Kidney epithelial cell (primary cell): ENCODE measurements around the gene OR2G6. TPM values are rescaled to one million over a fixed set of nuclear protein-coding genes. Genes with fewer than 3 reads are reported as not detected.
"Not testable (repeated sequence)": the region's sequence is repeated elsewhere in the genome, so short reads cannot be mapped to it uniquely, and the experiment has no call there.

Source experiments
- DNase-seq: peaks from one replicate; pipeline ENCODE4 v3.0.0-alpha.2; 2010; ENCODE audit warnings: low read depth
- H3K27me3 ChIP-seq: 2 replicates; pipeline ENCODE4 v1.6.0; 2011; ENCODE audit warnings: low read length; ENCODE audit not compliant: control insufficient read depth, insufficient read depth
- H3K36me3 ChIP-seq: 2 replicates; pipeline ENCODE4 v1.5.1; 2011; ENCODE audit warnings: low read length; ENCODE audit not compliant: control insufficient read depth, insufficient read depth
- H3K4me3 ChIP-seq: 2 replicates; pipeline ENCODE4 v1.5.1; 2011; ENCODE audit warnings: low read depth, mild to moderate bottlenecking, control low read depth, low read length
- total RNA-seq: library from RNA; depleted of rRNA; stranded (reverse); fragments of >200 nt; gene quantifications from 2 replicates; pipeline ENCODE4 v1.2.3, GENCODE V29; 2015
- TF ChIP-seq, protein P1 (sequence below): IDR thresholded peaks from 2 replicates; pipeline ENCODE4 v1.5.1; 2011; ENCODE audit warnings: mild to moderate bottlenecking, moderate library complexity, low read length, control low read depth, inconsistent platforms; ENCODE audit not compliant: insufficient read depth, poor library complexity, severe bottlenecking

OR2G6 gene
- total RNA-seq, 1 donor from 2014 or later = not detected

DNA sequence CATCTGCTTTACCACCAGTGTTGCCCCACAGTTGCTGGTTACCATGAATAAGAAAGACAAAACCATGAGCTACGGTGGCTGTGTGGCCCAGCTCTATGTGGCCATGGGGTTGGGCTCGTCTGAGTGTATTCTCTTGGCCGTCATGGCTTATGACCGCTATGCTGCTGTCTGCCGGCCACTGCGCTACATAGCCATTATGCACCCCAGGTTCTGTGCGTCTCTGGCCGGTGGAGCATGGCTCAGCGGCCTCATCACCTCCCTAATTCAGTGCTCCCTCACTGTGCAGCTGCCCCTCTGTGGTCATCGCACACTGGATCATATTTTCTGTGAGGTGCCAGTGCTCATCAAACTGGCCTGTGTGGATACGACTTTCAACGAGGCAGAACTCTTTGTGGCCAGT lies 14.0 kb downstream of the OR2G6 start:
- H3K36me3 ChIP-seq = no peaks in the 10 kb centered on the region
- TF ChIP-seq, protein P1, sequence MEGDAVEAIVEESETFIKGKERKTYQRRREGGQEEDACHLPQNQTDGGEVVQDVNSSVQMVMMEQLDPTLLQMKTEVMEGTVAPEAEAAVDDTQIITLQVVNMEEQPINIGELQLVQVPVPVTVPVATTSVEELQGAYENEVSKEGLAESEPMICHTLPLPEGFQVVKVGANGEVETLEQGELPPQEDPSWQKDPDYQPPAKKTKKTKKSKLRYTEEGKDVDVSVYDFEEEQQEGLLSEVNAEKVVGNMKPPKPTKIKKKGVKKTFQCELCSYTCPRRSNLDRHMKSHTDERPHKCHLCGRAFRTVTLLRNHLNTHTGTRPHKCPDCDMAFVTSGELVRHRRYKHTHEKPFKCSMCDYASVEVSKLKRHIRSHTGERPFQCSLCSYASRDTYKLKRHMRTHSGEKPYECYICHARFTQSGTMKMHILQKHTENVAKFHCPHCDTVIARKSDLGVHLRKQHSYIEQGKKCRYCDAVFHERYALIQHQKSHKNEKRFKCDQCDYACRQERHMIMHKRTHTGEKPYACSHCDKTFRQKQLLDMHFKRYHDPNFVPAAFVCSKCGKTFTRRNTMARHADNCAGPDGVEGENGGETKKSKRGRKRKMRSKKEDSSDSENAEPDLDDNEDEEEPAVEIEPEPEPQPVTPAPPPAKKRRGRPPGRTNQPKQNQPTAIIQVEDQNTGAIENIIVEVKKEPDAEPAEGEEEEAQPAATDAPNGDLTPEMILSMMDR = no peak
- H3K27me3 ChIP-seq = no peaks in the 10 kb centered on the region
- H3K4me3 ChIP-seq = no peak overlapping the region
- no peak for DNase-seq

DNA sequence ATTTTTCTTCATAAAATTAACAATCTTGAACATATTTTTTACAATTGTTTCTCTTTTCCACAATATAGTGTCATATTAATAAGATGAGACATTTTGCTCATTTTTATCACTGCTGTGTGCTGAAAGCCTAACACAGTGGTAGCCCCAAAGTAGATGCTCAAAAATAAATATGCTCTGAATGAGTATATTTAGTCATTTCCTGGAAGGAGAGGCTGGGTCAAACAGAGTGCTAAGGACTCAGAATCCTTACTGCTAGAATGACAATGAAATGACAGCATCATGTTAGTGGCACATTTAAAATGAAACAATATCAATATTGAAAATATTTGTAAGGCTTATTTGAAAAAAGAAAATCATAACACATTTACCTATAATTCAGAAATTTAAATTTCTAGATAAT lies 29.6 kb downstream of the OR2G6 start:
- not testable (repeated sequence) for H3K4me3 ChIP-seq, H3K27me3 ChIP-seq, H3K36me3 ChIP-seq, DNase-seq

DNA sequence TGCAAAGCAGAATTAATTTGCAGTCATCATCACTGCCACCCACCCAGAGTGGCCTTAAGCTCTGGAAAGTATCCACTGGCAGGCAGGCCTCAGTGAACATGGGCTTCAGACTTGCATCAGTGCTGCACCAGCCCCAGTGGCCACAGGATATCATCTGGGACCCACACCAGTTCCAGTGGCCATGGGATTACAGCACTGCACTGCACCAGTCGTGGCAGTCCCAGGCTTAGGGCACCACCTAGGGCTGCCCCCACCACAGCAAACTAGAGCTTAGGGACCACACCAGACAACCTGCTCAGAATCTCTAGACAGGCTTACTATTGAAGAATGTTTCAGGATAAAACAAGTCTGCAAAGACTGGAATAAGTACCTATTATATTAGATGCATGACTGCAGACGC lies 39.5 kb downstream of the OR2G6 start:
- H3K27me3 ChIP-seq, H3K36me3 ChIP-seq, DNase-seq, H3K4me3 ChIP-seq: not testable (repeated sequence)

DNA sequence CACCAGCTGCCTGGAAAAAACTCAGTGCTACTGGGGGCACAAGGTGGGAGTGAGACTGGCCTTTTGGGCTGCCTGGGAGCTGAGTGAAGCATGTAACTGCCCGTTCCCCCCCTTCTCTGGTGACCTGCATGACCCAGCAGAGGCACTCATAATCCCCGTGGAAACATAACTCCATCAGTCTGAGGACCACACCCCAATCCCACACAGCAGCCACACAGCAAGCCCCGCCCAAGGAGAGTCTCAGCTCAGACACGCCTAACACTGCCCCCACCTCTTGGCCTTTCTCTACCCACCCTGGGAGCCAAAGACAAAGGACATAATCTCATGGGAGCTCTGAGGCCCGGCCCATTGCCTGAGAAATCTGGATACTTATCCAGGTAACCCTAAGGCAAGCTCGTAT lies 43.2 kb downstream of the OR2G6 start:
- not testable (repeated sequence) for H3K4me3 ChIP-seq, H3K36me3 ChIP-seq, H3K27me3 ChIP-seq, DNase-seq

DNA sequence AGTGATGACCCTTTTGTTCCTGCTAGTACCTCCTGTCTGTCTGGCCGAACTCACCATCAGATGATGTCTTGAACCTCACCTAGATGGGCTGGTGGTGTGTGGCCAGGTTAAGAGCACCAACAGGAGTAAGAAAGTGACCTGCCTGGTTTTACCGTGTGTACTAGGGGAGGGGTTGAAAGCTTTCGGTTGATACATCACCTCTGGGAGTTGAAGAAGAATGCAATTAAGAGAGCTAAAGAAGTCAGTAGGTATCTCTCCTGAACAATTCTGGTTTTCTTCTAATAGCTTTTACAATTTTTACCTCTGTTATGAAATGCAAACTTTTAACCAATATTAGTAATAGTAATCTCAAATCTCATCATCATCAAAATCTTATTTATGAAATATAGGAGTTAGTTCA lies 54.8 kb downstream of the OR2G6 start, which contains the start of gene OR2T29:
Gene OR2T29, minus strand, starts transcription at position 101 of the 400 bp plus-strand sequence. CDS start 3,281 bp downstream, outside the sequence.
- H3K36me3 ChIP-seq, H3K4me3 ChIP-seq, DNase-seq, H3K27me3 ChIP-seq: not testable (repeated sequence)

DNA sequence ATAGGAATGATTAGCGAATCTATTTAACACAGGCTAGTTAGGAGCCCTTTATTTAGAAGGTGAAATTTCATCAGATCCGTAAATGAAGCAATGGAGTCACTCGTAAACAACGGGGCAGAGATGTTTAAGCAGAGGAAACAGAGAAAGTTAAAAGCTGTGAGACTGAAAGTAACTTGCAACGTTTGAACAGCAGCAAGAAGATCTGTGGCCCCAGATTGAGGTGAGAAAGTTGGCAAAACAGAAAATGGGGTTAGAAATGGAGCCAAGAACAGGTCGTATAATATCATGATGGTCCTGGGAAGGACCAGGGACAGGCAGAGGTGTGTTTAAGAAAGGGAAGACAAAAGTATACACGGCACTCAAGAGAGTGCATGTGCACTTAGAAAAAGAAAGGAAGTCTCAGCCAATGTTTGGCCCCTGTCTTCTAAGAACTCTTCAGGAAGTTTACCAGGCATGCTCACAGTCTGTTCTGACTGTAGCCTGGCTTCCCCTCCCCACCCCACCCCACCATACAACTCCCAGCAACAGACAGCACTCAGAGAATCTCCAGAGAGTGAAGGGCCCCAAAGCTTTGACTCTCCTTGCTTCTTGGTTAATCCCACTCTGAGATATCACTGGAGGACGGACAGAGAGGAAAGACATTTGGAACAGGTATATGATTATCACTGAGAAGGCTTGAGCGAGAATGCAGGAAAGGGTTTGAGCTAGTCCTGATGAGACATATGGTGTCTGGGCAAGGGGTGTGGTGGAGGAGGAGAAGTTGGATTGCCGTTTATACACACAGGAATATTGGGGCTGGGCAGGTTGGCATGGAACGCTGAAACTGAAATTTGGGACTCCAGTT lies 57.9 kb downstream of the OR2G6 start:
- H3K27me3 ChIP-seq, H3K4me3 ChIP-seq, DNase-seq, H3K36me3 ChIP-seq: not testable (repeated sequence)

DNA sequence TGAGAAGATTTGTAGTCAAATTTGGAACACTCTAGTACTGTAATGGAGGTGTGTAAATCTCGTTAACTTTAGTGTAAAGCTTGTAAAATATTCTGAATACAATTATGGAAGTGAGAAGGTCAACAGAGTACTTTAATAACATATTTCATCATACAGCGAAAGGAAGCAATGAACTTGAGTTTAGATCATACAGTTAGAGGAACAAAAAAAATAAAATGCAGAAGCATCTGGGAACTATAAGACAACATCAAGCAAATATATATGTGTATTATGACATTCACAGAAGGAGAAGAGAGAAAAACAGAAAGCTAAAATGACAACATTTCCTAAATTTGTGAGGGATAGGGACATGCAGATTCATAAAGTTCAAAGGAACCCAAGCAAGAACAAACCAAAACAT lies 61.2 kb downstream of the OR2G6 start:
- H3K36me3 ChIP-seq, H3K27me3 ChIP-seq, H3K4me3 ChIP-seq, DNase-seq: not testable (repeated sequence)

DNA sequence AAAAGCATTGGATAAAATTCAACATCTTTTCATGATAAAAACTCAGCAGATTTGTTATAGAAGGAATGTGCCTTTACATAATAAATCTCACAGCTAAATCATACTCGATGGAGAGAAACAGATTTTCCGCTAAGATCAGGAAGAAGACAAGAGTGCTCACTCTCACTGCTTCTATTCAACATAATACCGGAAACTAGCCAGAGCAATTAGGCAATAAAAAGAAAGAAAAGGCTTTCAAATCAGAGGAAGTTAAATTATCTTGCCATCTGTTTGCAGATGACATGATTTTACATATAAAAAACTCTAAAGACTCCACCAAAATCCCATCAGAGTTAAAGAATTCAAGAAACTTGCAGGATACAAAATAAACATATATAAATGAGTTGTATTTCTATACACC lies 62.9 kb downstream of the OR2G6 start:
- not testable (repeated sequence) for H3K36me3 ChIP-seq, H3K27me3 ChIP-seq, H3K4me3 ChIP-seq, DNase-seq

DNA sequence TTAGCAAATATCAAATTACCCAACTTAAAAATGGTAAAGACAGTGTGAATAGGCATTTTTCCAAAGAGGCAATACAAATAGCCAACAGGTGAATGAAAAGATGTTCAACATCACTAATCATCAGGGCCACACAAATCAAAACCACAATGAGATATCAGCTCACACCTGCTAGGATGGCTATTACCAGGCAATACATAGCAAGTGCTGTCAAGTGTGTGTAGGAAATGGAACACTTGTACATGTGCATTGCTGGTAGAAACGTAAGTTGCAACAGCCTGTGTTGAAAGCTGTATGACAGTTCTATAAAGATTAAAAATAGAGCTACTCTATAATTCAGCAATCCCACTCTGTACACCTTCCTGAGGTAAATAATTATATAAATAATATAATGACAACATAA lies 64.2 kb downstream of the OR2G6 start:
- H3K36me3 ChIP-seq, DNase-seq, H3K4me3 ChIP-seq, H3K27me3 ChIP-seq: not testable (repeated sequence)

DNA sequence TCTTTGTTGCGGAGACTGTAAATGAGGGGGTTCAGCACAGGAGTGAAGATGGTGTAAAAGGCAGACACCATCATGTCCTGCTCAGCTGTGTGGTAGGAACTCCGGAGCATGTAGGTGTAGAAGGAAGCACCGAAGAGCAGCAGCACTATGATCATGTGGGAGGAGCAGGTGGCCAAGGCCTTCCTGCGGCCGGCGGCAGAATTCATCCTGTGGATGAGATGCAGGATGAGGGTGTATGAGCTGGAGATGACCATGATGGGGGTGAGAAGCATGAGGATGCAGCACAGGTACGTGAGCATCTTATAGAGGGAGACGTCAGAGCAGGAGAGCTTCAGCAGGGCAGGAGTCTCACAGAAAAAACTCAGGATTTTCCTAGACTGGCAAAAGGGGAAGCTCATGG lies 66.0 kb downstream of the OR2G6 start:
- not testable (repeated sequence) for H3K36me3 ChIP-seq, DNase-seq, H3K27me3 ChIP-seq, H3K4me3 ChIP-seq

DNA sequence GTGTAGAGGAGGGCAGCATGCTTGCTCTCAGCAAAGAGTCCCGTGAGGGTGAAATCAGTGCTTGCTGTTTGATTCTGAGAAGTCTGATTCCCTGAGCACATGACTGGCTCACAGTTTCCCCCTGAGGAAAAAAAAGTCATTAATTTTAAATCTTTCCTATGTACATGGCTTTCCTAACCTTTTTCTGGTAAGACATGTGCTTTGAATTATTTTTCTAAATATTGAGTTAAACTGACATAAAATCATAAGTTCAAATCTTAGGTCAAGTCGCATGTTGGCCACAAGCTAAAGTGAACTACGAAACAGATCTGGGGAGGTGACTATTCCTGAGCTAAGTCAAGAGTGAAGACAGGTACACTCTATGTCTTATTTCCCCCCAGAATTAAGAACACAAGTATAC lies 66.8 kb downstream of the OR2G6 start, which contains the start of gene OR2T34:
Gene OR2T34, minus strand, starts transcription at position 101 of the 400 bp plus-strand sequence. Its CDS starts 0 bp downstream, at position 101.
- DNase-seq, H3K4me3 ChIP-seq, H3K36me3 ChIP-seq, H3K27me3 ChIP-seq: not testable (repeated sequence)
